Tibial nerve (tissue), 3 donors: ENCODE results near the gene GLIPR1L1.

Experiments
- POLR2A ChIP-seq, 2 donors: fragments of 450-650 bp; IDR thresholded peaks; one replicate each; pipeline ENCODE4 v1.6.1; 2017; ENCODE audit warnings: antibody characterized with exemption in 2 of 2, mild to moderate bottlenecking in 2 of 2, moderate library complexity in 2 of 2
- TF ChIP-seq, protein P1 (sequence below), 5 experiments: fragments of 200-600 bp in 3 of 5; fragments of 450-650 bp in 2 of 5; sonication (generic) in 3 of 5; IDR thresholded peaks; one replicate each; pipeline ENCODE4 v1.5.1; 2016 to 2019; ENCODE audit warnings: antibody characterized with exemption in 5 of 5, mild to moderate bottlenecking in 3 of 5, moderate library complexity in 2 of 5

DNA sequence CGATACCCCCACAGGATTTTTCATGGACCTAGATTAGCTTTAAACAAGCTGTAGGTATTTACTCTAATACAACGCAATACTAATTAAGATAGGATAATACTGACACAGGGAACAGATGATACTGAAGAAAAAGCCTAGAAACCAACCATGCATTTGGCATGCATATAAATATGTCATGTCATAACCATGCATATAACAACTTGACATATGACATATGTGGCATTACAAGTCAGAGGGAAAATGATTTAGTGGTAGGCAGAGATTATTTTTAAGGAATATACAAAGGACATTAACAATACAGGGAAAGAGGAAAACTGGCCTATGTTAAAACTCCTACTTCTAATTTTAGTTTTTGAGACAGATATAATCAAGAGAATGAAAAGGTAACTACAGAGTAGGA, 32.2 kb upstream of the GLIPR1L1 start:
- TF ChIP-seq, protein P1, sequence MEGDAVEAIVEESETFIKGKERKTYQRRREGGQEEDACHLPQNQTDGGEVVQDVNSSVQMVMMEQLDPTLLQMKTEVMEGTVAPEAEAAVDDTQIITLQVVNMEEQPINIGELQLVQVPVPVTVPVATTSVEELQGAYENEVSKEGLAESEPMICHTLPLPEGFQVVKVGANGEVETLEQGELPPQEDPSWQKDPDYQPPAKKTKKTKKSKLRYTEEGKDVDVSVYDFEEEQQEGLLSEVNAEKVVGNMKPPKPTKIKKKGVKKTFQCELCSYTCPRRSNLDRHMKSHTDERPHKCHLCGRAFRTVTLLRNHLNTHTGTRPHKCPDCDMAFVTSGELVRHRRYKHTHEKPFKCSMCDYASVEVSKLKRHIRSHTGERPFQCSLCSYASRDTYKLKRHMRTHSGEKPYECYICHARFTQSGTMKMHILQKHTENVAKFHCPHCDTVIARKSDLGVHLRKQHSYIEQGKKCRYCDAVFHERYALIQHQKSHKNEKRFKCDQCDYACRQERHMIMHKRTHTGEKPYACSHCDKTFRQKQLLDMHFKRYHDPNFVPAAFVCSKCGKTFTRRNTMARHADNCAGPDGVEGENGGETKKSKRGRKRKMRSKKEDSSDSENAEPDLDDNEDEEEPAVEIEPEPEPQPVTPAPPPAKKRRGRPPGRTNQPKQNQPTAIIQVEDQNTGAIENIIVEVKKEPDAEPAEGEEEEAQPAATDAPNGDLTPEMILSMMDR (IDR thresholded peaks at IDR 0.05) = no peak
- TF ChIP-seq POLR2A (IDR thresholded peaks at IDR 0.05) = no peak
